Measurements from ENCODE around the gene FN3K.
A peak's percentile ranks its signal among the peaks of the same experiment; 100 is the strongest.

FN3K gene

GRCh38 chr17:82734987-82735866 lies at the start of gene FN3K:
Gene FN3K (plus strand): TSS chr17:82735615. CDS start chr17:82735637, 22 bp downstream.
- no peak for DNase-seq

GRCh38 chr17:82686366-82687324 lies 48.8 kb upstream of the FN3K start:
- DNase-seq: no peak

GRCh38 chr17:82687375-82687861 lies 48.0 kb upstream of the FN3K start:
- no peak for DNase-seq

GRCh38 chr17:82687871-82688270 lies 47.5 kb upstream of the FN3K start:
- no peak for DNase-seq

GRCh38 chr17:82689077-82689476 lies 46.3 kb upstream of the FN3K start:
- no peak for DNase-seq

- DNase-seq: no peak
Observed at GRCh38 chr17:82690786-82691489, 44.5 kb upstream of the FN3K start.

- DNase-seq: no peak
Observed at GRCh38 chr17:82691714-82692113, 43.7 kb upstream of the FN3K start.

- no peak for DNase-seq
Observed at GRCh38 chr17:82692268-82692667, 43.1 kb upstream of the FN3K start.

- no peak for DNase-seq
Observed at GRCh38 chr17:82693168-82693867, 42.1 kb upstream of the FN3K start.

GRCh38 chr17:82694647-82695046 lies 40.8 kb upstream of the FN3K start:
- no peak for DNase-seq

- no peak for DNase-seq
Observed at GRCh38 chr17:82696259-82696658, 39.2 kb upstream of the FN3K start.

- no peak for DNase-seq
Observed at GRCh38 chr17:82696916-82697807, 38.3 kb upstream of the FN3K start.

GRCh38 chr17:82697808-82698064 lies 37.7 kb upstream of the FN3K start:
- no peak for DNase-seq

GRCh38 chr17:82698065-82698973 lies 37.1 kb upstream of the FN3K start, which contains the start of gene RAB40B:
Gene RAB40B (minus strand): TSS chr17:82698698. CDS start chr17:82698596, 102 bp downstream.
- DNase-seq: peak; percentile 99

GRCh38 chr17:82698974-82699442 lies 36.4 kb upstream of the FN3K start:
- DNase-seq: no peak

- DNase-seq: no peak
Observed at GRCh38 chr17:82699551-82699950, 35.9 kb upstream of the FN3K start.

GRCh38 chr17:82702231-82702927 lies 33.0 kb upstream of the FN3K start:
- DNase-seq: no peak

GRCh38 chr17:82703036-82703745 lies 32.2 kb upstream of the FN3K start:
- DNase-seq: no peak
